Duodenal mucosa (tissue), 2 donors: Measurements from ENCODE around the gene FAIM2.
"Not testable (repeated sequence)": the region's sequence is repeated elsewhere in the genome, so short reads cannot be mapped to it uniquely, and the experiment has no call there.

Experiments
- H3K27ac ChIP-seq: one replicate; pipeline ENCODE4 v1.7.0; 2013; ENCODE audit warnings: low read depth, low read length
- H3K27me3 ChIP-seq, 2 donors: one replicate each; pipeline ENCODE4 v1.7.0; 2013; ENCODE audit warnings: low read length in 2 of 2, control low read depth in 1 of 2; ENCODE audit not compliant: insufficient read depth in 2 of 2, control insufficient read depth in 1 of 2
- H3K36me3 ChIP-seq, 2 donors: one replicate each; pipeline ENCODE4 v1.7.0; 2013; ENCODE audit warnings: low read length in 2 of 2, control low read depth in 1 of 2; ENCODE audit not compliant: insufficient read depth in 2 of 2, control insufficient read depth in 1 of 2
- H3K4me1 ChIP-seq, 2 donors: one replicate each; pipeline ENCODE4 v1.7.0; 2013; ENCODE audit warnings: low read length in 2 of 2, control low read depth in 1 of 2; ENCODE audit not compliant: insufficient read depth in 2 of 2, control insufficient read depth in 1 of 2
- H3K4me3 ChIP-seq, 2 donors: one replicate each; pipeline ENCODE4 v1.7.0; 2013; ENCODE audit warnings: low read length in 2 of 2, low read depth in 1 of 2
- H3K9ac ChIP-seq, 2 donors: one replicate each; pipeline ENCODE4 v1.7.0; 2013; ENCODE audit warnings: low read length in 2 of 2, low read depth in 1 of 2
- H3K9me3 ChIP-seq, 2 donors: one replicate each; pipeline ENCODE4 v1.7.0; 2013; ENCODE audit warnings: low read length in 2 of 2, control low read depth in 1 of 2; ENCODE audit not compliant: control insufficient read depth in 1 of 2

FAIM2 gene

GRCh38 chr12:49871811-49872251 lies 31.9 kb downstream of the FAIM2 start:
- not testable (repeated sequence) for H3K4me3 ChIP-seq, H3K36me3 ChIP-seq, H3K27me3 ChIP-seq, H3K9me3 ChIP-seq, H3K27ac ChIP-seq, H3K9ac ChIP-seq
- H3K4me1 ChIP-seq: peaks cover 8 to 23% of the 10 kb centered on the region in 2 donors

GRCh38 chr12:49871263-49871561 lies 32.5 kb downstream of the FAIM2 start:
- H3K9ac ChIP-seq: no peak overlapping the region
- no peaks in the 10 kb centered on the region for H3K9me3 ChIP-seq
- no peak overlapping the region for H3K4me3 ChIP-seq
- H3K27ac ChIP-seq: no peak overlapping the region
- H3K4me1 ChIP-seq: peaks cover 8 to 23% of the 10 kb centered on the region in 2 donors
- H3K36me3 ChIP-seq: no peaks in the 10 kb centered on the region
- no peaks in the 10 kb centered on the region for H3K27me3 ChIP-seq

- H3K9me3 ChIP-seq: no peaks in the 10 kb centered on the region
- H3K27me3 ChIP-seq: no peaks in the 10 kb centered on the region
- no peaks in the 10 kb centered on the region for H3K36me3 ChIP-seq
- no peak overlapping the region for H3K9ac ChIP-seq
- no peak overlapping the region for H3K27ac ChIP-seq
- peaks cover 8 to 23% of the 10 kb centered on the region in 2 donors for H3K4me1 ChIP-seq
- H3K4me3 ChIP-seq: no peak overlapping the region
Measured at GRCh38 chr12:49870501-49871262, 33.0 kb downstream of the FAIM2 start.

- H3K36me3 ChIP-seq: no peaks in the 10 kb centered on the region
- H3K9ac ChIP-seq: no peak overlapping the region
- H3K4me1 ChIP-seq: peaks cover 8 to 23% of the 10 kb centered on the region in 2 donors
- H3K9me3 ChIP-seq: no peaks in the 10 kb centered on the region
- H3K27me3 ChIP-seq: no peaks in the 10 kb centered on the region
- H3K27ac ChIP-seq: no peak overlapping the region
- no peak overlapping the region for H3K4me3 ChIP-seq
Measured at GRCh38 chr12:49869816-49870500, 33.7 kb downstream of the FAIM2 start.

- Histone ChIP-seq H3K4me1 (peaks cover 8 to 23% of the 10 kb centered on the region in 2 donors), H3K4me3 (no peak overlapping the region), H3K27ac (no peak overlapping the region), H3K9ac (no peak overlapping the region), H3K9me3 (no peaks in the 10 kb centered on the region), H3K36me3 (no peaks in the 10 kb centered on the region), H3K27me3 (no peaks in the 10 kb centered on the region)
Measured at GRCh38 chr12:49868952-49869815, 34.5 kb downstream of the FAIM2 start.

- H3K27ac ChIP-seq: no peak overlapping the region
- no peak overlapping the region for H3K9ac ChIP-seq
- no peak overlapping the region for H3K4me3 ChIP-seq
- no peaks in the 10 kb centered on the region for H3K9me3 ChIP-seq
- H3K36me3 ChIP-seq: no peaks in the 10 kb centered on the region
- no peaks in the 10 kb centered on the region for H3K27me3 ChIP-seq
- H3K4me1 ChIP-seq: peaks cover 8 to 23% of the 10 kb centered on the region in 2 donors
Measured at GRCh38 chr12:49868449-49868848, 35.3 kb downstream of the FAIM2 start.

GRCh38 chr12:49867570-49868341 lies 35.9 kb downstream of the FAIM2 start:
- no peaks in the 10 kb centered on the region for H3K27me3 ChIP-seq
- H3K9ac ChIP-seq: no peak overlapping the region
- no peaks in the 10 kb centered on the region for H3K9me3 ChIP-seq
- no peak overlapping the region for H3K4me3 ChIP-seq
- no peaks in the 10 kb centered on the region for H3K36me3 ChIP-seq
- peaks cover 8 to 23% of the 10 kb centered on the region in 2 donors for H3K4me1 ChIP-seq
- H3K27ac ChIP-seq: no peak overlapping the region

GRCh38 chr12:49866859-49867569 lies 36.7 kb downstream of the FAIM2 start:
- no peaks in the 10 kb centered on the region for H3K9me3 ChIP-seq
- H3K36me3 ChIP-seq: no peaks in the 10 kb centered on the region
- H3K4me1 ChIP-seq: peaks cover 8 to 23% of the 10 kb centered on the region in 2 donors
- no peak overlapping the region for H3K9ac ChIP-seq
- no peaks in the 10 kb centered on the region for H3K27me3 ChIP-seq
- H3K27ac ChIP-seq: no peak overlapping the region
- H3K4me3 ChIP-seq: peak overlapping the region in 1 of 2 donors; percentile 28

GRCh38 chr12:49865782-49866135 lies 37.9 kb downstream of the FAIM2 start:
- H3K4me3 ChIP-seq: no peak overlapping the region
- no peaks in the 10 kb centered on the region for H3K27me3 ChIP-seq
- no peak overlapping the region for H3K9ac ChIP-seq
- no peaks in the 10 kb centered on the region for H3K36me3 ChIP-seq
- H3K27ac ChIP-seq: no peak overlapping the region
- peaks cover 8 to 23% of the 10 kb centered on the region in 2 donors for H3K4me1 ChIP-seq
- no peaks in the 10 kb centered on the region for H3K9me3 ChIP-seq
